ENCODE measurements around the gene SASH1.

Gene SASH1

GRCh38 chr6:148407372-148407771 is 64.7 kb downstream of the SASH1 start:
- DNase-seq, result no peak

GRCh38 chr6:148413321-148414091 is 70.9 kb downstream of the SASH1 start:
- DNase-seq, result no peak

- no peak for DNase-seq
Observed at GRCh38 chr6:148414092-148414489, 71.5 kb downstream of the SASH1 start.

- DNase-seq, result no peak
Observed at GRCh38 chr6:148414836-148415235, 72.2 kb downstream of the SASH1 start.

GRCh38 chr6:148415511-148416260 is 73.0 kb downstream of the SASH1 start:
- DNase-seq, result no peak

- DNase-seq, result no peak
Observed at GRCh38 chr6:148416330-148416965, 73.8 kb downstream of the SASH1 start.

GRCh38 chr6:148417045-148417444 is 74.4 kb downstream of the SASH1 start:
- no peak for DNase-seq

GRCh38 chr6:148419430-148419829 is 76.8 kb downstream of the SASH1 start:
- DNase-seq, result no peak

GRCh38 chr6:148422085-148422484 is 79.4 kb downstream of the SASH1 start:
- no peak for DNase-seq

GRCh38 chr6:148423133-148423532 is 80.5 kb downstream of the SASH1 start:
- no peak for DNase-seq

- no peak for DNase-seq
Observed at GRCh38 chr6:148423601-148424270, 81.1 kb downstream of the SASH1 start.

GRCh38 chr6:148425443-148425842 is 82.8 kb downstream of the SASH1 start:
- no peak for DNase-seq

- no peak for DNase-seq
Observed at GRCh38 chr6:148426317-148426977, 83.8 kb downstream of the SASH1 start.

- no peak for DNase-seq
Observed at GRCh38 chr6:148427333-148427732, 84.7 kb downstream of the SASH1 start.

- DNase-seq, result no peak
Observed at GRCh38 chr6:148429423-148429822, 86.8 kb downstream of the SASH1 start.

GRCh38 chr6:148430897-148431296 is 88.3 kb downstream of the SASH1 start:
- DNase-seq, result no peak

- DNase-seq, result no peak
Observed at GRCh38 chr6:148431413-148431812, 88.8 kb downstream of the SASH1 start.

- DNase-seq, result no peak
Observed at GRCh38 chr6:148431840-148432239, 89.2 kb downstream of the SASH1 start.

- no peak for DNase-seq
Observed at GRCh38 chr6:148432462-148433195, 90.0 kb downstream of the SASH1 start.

- no peak for DNase-seq
Observed at GRCh38 chr6:148435386-148435785, 92.7 kb downstream of the SASH1 start.

GRCh38 chr6:148436466-148436865 is 93.8 kb downstream of the SASH1 start:
- no peak for DNase-seq

GRCh38 chr6:148438632-148439031 is 96.0 kb downstream of the SASH1 start:
- DNase-seq, result no peak

Measured in AML-193 (cell line).